ENCODE data around the gene PGAP6.

The PGAP6 gene

DNA sequence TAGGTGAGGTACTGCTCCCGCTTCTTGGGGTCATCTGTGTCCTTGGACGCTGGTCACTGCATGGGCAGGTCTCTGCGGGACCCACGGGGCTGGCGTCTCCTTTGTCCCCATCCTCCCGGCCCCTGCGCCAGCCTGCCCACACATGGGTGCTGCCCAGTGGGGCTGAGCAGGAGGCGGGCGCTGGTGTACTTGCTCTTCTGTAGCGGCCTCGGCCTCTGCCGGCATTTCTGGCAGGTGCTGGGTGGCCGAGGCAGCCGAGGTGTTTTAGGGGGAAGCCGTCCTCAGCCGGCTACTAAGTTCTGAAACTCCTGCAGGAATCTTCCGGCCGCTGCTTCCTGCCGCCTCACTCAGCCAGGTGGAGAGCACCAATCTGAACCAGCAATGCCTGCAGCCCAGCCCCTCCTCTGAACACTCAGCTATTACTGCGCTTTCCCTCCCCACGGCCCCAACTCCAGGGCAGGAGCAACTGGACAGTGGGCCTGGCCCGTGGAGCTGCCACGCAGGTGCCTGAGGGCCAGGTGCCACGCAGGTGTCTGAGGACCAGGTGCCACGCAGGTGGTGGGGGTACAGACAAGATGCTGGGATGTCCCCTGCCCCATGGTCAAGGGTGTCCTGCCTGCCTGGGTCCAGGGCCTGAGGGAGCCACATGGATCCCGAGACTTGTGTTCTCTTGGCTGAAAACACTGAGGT, 29.9 kb upstream of the PGAP6 start:
- no peak overlapping the region for H3K4me3 ChIP-seq (ENCODE audit: low read depth, low read length)
- in situ Hi-C loops (cut with HindIII; ENCODE audit: low sequenced_read_pairs): no loop called here
- TF ChIP-seq, protein P1, sequence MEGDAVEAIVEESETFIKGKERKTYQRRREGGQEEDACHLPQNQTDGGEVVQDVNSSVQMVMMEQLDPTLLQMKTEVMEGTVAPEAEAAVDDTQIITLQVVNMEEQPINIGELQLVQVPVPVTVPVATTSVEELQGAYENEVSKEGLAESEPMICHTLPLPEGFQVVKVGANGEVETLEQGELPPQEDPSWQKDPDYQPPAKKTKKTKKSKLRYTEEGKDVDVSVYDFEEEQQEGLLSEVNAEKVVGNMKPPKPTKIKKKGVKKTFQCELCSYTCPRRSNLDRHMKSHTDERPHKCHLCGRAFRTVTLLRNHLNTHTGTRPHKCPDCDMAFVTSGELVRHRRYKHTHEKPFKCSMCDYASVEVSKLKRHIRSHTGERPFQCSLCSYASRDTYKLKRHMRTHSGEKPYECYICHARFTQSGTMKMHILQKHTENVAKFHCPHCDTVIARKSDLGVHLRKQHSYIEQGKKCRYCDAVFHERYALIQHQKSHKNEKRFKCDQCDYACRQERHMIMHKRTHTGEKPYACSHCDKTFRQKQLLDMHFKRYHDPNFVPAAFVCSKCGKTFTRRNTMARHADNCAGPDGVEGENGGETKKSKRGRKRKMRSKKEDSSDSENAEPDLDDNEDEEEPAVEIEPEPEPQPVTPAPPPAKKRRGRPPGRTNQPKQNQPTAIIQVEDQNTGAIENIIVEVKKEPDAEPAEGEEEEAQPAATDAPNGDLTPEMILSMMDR (IDR thresholded peaks at IDR 0.05; ENCODE audit: low read depth, low read length, missing control alignments): no peak
- no peak for DNase-seq (ENCODE audit: low read depth)

DNA sequence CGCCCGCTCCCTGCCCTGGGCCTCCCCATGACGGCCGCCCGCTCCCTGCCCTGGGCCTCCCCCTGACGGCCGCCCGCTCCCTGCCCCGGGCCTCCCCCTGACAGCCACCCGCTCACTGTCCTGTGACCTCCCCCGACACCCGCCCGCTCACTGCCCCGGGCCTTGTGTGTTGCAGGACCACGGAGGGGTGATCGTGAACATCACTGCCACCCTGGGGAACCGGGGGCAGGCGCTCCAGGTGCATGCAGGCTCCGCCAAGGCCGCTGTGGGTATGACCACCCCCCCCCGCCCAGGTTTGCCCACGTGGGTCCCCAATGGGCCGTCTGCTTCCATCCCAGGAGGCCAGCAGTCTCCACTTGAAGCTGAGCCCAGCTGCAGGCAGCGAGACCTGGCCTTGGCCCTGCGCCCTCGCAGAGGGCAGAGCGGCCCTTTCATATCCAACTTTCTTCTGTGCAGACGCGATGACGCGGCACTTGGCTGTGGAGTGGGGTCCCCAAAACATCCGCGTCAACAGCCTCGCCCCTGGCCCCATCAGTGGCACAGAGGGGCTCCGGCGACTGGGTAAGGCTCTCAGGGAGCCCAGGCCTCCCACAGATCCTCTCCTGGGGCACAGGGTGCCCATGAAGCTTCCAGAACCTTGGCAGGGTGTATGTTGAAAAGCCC, 28.9 kb upstream of the PGAP6 start:
- TF ChIP-seq, protein P1 (IDR thresholded peaks at IDR 0.05; ENCODE audit: low read depth, low read length, missing control alignments): no peak
- in situ Hi-C loops (cut with HindIII; ENCODE audit: low sequenced_read_pairs): no loop called here
- no peak overlapping the region for H3K4me3 ChIP-seq (ENCODE audit: low read depth, low read length)
- DNase-seq (ENCODE audit: low read depth): no peak

DNA sequence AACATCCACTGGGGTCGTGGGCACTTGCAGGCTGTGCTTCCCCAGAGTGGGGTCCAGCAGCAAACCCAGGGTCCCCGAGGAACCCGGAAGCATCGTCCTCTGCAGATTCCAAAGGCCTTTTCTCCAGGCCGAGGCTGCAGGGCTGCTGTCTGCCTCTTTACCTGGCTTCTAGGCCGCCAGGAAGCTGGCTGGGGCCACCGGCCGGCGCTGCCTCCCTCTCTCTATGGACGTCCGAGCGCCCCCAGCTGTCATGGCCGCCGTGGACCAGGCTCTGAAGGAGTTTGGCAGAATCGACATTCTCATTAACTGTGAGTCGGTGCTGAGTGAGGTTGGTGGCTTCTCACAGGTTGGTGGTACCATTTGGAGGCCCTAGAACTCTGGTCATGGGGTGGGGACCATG, 25.5 kb upstream of the PGAP6 start:
- no peak overlapping the region for H3K4me3 ChIP-seq (ENCODE audit: low read depth, low read length)
- TF ChIP-seq, protein P1 (IDR thresholded peaks at IDR 0.05; ENCODE audit: low read depth, low read length, missing control alignments): no peak
- no peak for DNase-seq (ENCODE audit: low read depth)
- in situ Hi-C loops (cut with HindIII; ENCODE audit: low sequenced_read_pairs): no loop called here

DNA sequence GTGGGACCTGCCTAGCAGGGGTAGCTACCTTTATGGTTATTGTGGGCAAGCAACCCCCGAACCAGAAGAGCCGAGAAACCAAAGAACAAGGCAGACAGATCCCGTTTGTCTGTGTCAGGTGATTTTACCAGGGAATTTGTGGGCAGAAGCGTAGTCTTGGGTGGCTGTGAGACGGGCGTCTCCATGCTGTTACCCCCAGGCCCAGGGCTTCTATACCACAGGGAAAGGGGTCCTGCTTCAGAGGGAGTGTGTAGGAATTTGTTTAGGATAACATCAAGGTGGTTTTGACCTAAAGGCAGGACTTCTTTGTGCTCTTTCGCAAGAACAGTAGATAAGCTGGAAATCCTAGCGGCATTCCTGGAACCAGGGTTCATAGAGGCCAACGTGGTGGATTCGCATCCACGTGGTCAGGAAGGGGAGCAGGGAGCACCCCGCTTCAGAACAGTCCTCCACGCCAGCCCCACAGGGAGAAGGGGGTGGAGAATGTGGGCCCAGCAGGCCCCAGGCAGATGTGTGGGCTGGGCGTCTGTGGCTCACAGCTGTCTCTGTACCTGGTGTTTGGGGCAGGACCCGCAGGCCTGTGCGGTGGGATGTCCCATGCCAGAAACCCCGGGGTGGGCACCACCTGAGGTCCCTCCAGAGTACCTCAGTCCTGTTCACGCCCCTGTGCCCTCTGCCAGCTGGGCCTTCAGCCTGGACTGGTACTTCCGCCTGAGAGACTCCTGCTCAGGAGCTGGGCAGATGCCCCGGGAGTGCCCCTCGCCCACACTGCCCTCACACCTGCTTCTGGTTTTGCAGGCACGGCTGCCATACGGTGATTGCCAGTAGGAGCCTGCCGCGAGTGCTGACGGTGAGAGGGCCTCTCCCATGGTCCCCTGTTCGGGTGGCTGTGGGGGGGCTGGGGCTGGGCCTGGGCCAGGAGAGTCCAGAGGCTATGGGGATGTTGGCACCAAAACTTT, 24.0 kb upstream of the PGAP6 start:
- no peak overlapping the region for H3K4me3 ChIP-seq (ENCODE audit: low read depth, low read length)
- TF ChIP-seq, protein P1 (IDR thresholded peaks at IDR 0.05; ENCODE audit: low read depth, low read length, missing control alignments): no peak
- in situ Hi-C loops (cut with HindIII; ENCODE audit: low sequenced_read_pairs): no loop called here
- DNase-seq (ENCODE audit: low read depth): no peak

DNA sequence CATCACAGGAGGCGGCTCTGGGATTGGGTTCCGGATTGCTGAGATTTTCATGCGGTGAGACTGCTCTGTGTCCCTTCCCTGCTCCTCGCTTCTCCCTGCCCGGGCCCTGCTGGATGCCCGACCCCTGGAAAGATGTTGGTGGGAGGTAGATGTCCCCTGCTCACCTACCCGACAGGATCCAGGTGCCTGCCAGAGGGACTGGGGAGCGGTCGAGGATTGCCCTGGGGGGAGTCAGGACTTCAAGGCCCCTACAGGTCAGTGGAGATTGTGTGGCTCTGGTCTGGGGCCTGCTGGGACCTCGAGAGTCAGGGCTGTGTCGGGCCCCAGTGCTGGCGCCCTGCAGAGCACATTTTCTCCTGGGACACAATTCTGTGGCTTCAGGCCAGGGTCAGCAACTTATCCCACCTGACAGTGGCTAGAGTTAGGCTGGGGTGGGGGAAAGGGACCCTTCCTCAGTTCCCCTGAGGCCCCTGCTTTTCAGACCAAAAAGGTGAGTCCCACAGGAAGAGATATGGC, 23.3 kb upstream of the PGAP6 start:
- TF ChIP-seq, protein P1 (IDR thresholded peaks at IDR 0.05; ENCODE audit: low read depth, low read length, missing control alignments): no peak
- in situ Hi-C loops (cut with HindIII; ENCODE audit: low sequenced_read_pairs): no loop called here
- no peak for DNase-seq (ENCODE audit: low read depth)
- no peak overlapping the region for H3K4me3 ChIP-seq (ENCODE audit: low read depth, low read length)
